M059J (cell line): ENCODE data around the gene MARF1. TPM values are rescaled to one million over a fixed set of nuclear protein-coding genes. Genes with fewer than 3 reads are reported as not detected.
A peak's percentile ranks its signal among the peaks of the same experiment; 100 is the strongest.

Experiments used
- DNase-seq: peaks from one replicate; pipeline ENCODE4 v3.0.0-alpha.2; 2012; ENCODE audit warnings: low read depth
- total RNA-seq: library from RNA; depleted of rRNA; stranded (reverse); fragments of >200 nt; shearing (Covaris generic); gene quantifications from 2 replicates; pipeline ENCODE4 v1.2.3, GENCODE V29; 2014

Gene MARF1
- total RNA-seq, 1 experiment from 2014 or later = 13.8 TPM

DNA sequence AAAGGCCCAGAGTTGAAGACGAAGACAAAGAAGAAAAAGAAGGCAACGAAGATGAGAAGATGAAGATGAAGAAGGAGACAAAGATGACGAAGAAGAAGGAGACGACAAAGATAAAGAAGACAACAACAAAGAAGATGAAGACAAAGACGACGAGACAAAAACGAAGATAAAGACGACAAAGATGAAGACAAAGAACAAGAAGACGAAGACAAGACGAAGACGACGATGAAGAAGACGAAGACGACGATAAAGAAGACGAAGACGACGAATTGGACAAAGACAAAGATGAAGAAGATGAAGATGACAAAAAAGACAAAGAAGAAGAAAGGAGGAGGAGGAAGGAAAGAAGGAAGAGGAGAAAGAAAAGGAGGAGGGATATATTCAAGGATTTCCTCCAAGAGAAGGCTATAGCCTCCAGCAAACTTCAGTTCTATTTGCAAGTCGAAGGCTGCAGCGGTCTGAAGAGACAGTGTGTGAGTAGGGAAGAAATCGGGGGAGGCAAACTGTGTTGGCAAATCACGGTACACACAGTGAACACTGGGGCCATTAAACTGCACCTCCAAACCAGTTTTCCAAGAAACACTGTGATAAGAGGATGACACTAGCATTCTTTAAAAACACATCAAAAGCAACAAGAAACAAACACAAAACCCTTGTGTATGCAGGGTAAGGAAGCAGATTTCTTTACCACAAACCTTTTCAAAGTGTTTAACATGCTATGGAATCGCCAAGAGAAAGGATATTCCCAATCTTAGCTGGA, 40.5 kb downstream of the MARF1 start:
- DNase-seq = no peak

DNA sequence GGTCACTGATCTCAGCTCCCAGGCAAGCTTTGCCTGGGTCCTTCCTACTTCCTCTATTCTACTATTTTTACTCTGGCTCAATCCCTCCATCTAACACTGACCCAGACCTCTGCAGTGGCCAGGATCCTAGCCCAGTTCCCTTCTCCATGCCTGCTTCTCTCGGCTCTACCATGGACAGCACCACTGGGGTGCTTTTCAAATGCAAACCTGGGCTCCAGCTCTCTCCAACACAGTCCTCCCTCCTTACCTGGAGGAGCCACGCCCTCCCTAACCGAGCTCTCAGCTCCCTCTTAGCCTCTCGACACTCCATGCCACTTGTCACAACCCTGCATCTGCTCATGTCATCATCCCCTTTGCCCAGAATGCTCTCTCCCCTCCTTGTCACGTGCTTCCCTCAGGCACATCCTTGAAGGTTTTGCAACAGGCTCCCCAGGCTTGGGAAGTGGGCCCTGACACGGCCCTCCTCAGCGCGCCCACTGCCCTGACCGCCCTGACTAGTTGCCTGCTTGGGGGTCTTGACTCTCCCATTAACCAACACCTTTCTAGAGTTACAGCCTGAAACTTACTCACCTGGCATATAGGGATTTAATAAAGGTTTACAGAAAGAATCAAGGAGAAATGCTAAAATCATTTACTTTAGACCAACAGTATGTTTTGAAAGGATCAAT, 41.6 kb downstream of the MARF1 start:
- DNase-seq = no peak

DNA sequence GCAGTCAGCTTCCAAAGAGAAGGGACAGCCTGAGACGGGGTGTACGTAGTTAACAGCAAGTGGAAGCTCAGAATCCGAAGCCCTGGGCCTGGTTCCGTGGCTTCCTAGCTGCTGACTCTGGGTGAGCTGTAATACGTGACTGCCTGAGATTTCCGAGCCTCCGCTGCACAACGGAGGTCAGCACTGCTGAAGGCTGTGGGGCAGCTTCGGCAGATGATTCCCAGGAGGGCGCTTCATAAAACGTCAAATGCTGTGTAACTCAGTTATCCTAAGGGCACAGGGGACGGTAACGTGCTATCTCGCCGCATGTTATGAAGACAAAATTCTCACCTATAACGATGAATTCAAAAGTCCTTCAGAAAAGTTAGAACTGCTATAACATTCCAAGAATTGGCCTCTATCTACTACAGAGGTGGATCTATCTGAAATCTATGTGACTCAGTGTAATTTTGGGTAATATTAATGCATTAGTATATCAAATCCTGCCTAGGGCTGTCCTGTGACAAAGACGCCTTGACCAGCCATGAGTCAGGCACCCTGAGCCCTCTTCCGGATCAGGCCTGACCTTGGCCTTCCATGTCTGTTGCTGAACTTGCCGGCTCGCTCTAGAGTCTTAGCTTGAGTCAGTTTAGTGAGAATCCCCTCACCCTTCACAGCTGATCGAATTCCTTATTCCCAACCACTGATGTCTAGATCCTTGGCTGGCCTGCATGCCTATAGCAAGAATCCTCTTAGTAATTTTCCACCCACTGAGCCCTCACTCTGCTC, 43.5 kb downstream of the MARF1 start:
- peak; percentile 34 for DNase-seq

DNA sequence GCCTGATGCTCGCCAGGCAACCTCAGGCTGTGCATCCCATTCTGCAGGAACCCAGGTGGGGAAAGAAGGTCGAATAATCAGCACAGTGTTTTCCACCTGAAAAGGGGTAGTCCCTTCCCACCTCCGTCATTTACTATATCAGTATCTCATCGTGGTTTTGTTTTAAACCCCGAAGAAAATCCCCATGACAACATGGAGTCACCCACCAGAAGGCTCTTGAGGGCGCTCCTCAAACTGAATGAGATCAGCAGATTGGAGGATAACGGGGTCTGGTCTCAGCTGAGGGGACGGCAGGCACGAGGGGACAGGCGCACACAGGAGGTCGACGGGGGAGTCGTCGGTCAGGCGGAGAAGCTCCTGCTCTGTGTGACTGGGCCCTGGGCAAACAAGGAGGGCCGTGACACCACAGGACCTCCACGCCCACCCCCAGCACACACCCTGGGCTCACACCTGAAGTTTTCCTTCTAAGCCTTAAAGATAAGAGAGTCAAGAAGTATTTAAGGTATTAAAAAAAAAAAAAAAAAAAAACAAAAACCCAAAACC, 44.2 kb downstream of the MARF1 start:
- DNase-seq = no peak

DNA sequence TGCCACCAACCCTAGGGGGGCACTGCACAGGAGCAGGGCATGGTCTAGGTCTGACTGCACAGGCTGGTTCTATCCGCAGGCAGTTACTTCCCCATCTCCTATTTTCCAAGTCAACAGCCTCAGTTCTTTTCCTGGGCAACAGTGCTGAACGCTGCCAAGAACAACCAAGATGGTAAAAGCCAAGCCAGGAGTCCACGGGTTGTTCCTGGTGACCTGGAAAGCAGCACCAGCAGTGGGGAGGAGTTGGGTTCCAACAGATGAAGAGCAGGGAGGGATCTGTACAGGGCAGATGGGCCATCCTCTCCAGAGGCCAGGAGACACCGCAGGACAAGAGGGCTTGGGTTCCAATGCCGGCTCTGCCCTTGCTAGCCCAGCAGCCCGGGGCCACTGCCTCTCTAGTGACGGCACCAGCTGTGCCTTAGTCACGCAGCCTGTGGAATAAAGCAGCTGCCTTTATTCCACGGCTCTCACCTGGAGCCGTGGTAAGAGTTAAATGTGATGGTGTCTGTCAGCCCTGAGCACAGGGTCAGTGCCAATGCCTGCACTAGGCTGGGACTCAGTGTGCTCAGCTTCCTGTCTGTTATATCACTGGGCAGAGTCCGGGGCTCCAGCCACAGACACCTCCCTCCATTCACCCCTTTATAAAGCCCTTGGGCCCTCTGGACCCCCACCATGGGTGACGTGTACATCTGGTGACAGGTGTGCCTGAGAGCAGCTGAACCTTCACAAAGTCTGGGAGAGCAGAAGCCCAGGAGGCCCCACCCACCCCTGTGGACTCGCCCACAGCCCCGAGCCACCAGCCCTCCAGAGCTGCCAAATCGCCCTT, 44.9 kb downstream of the MARF1 start:
- no peak for DNase-seq

DNA sequence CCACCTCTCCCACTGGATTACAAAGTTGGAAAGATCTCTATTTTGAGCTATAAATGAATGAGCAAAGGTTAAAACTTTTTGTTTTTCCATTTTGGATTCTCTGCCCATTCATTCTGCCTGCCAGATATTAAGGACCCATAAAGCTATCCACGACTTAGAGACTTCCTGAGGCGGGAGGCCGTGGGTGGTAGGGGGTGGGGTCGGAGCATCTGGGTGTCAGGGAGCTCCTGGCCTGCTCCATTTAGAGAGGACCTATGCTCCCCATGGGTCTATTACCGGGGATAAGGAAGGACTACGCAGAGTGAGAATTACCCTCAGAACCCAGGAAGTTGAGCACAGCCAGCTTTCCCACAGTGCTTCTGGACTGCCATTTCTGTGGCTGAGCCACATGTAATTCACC, 45.8 kb downstream of the MARF1 start:
- no peak for DNase-seq

DNA sequence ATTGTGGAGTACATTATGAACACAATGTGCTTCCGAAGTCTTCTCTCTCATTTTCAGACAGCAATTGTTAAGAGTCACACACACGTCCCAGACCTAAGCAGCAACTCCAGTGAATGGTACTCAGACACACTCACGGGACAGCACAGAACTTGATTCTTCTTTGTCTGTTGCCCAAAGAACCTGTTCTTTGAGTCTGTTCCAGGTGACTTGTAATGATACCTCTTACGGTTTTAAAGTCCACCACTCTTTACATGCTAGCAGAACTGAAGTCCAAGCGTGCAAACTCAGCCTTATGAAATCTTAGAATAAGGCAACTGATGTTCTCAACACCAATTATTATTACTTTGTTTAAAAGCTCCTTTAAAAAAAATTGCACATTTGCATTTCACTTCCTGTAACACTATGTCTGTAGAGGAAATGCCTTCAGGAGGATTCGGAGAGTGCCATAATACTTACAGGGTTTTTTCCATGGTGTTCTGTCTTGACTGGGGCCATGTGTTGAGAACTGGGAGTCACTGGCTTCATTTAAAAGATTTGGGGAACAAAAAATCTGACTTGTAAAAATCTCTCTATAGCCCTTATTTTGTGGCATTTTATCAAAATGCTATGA, 48.1 kb downstream of the MARF1 start:
- no peak for DNase-seq

DNA sequence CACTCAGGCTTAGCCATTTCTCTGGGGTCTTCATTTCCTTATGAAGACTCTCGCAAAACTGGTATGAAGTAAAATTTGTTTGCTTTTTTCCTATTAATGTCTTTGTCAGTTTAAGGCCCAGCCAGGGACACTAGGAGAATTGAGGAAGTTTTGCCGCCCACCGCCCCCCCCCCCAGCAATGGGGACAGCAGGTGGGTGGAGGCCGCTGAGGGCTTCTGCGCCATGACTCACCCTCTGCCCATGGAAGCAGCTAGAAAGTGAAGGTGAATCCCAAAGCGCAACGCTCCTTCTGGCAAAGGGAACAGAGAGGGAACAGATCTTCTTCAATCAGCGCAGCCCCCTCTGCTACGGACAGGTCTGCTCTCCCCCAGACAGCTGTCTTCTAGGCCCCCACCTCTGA, 49.7 kb downstream of the MARF1 start:
- no peak for DNase-seq

DNA sequence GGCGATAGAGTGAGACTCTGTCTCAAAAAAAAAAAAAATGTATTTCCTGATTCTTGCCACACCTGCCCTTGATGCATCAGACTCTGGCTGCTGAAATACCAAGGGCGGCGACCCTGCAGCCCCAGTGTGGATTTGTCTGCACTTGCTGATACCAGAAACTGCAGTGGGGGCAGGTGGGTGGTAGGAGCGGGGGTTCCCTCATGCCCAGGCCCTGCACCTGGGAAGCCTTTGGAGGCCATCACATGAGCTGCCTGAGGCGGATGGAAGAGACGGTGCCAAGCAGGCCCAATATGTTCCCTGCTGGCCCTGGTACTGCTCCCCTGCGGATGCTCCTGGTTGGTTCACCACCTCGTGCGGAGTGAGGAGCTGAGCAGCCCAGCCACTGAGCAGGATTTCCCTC, 50.6 kb downstream of the MARF1 start:
- no peak for DNase-seq

DNA sequence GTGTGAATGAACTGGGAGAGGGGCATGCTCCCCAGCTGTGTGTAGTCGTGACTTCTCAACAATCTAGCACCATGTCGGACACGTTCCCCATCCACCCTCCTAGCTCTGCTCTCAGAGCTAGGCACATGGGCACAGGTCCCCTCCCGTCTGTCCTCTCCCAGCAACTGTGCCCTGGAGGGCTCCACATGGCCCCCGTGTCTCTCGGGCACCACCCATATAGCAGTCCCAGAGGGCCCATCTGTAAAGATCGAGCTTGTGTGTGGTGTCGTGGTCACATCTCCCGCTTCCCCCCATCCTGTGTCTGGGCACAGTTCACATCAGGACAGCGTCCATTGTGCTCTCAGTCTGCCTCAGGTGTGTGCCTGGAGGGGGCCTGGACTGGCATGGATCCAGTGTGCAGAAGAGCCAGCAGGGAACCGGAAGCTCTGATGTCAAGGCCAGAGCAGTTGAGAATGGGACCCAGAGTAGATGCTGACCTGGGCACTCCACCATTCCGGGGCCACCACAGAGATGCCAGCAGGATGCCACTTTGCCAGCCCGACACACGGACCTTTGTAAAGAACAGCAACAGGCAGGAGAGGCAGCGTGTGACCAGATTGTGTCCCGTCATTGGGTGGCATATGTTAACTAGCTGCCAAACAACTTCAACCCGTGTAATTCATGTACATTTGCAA, 55.7 kb downstream of the MARF1 start:
- no peak for DNase-seq

DNA sequence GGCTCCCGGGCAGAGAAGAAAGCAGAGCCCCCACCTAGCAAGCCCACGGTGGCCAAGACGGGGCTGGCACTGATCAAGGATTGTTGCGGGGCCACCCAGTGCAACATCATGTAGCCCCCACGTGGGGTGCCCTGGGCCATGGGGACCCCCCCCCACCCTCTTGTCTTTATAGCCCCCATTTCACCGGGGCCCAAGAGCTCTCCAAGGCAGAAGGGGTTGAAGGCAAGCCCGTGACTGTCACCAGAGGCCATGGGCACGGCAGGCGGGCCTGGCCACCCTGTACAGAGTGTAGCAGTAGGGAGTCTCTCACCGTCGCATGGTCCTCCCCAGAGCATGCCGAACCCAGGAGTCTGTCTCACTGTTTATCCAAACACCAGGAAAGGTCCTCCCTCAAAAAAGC, 56.2 kb downstream of the MARF1 start:
- no peak for DNase-seq

DNA sequence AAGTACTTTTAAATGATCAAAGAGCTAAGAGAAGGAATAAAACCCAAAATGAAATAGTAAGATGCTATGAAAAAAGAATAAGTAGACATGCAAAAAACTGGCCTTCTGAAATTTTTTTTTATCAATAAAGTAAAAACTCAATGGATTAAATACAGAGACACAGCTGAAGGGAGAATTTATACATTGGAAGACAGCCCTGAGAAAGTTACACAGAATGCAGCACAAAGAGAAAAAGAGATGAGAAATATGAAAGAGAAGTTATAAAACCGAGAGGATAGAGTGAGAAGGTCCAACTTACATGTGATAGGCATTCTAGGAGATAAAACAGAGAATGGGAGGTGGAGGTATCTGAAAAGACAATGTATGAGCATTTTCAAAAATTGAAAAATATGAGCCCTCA, 57.0 kb downstream of the MARF1 start:
- DNase-seq = no peak

DNA sequence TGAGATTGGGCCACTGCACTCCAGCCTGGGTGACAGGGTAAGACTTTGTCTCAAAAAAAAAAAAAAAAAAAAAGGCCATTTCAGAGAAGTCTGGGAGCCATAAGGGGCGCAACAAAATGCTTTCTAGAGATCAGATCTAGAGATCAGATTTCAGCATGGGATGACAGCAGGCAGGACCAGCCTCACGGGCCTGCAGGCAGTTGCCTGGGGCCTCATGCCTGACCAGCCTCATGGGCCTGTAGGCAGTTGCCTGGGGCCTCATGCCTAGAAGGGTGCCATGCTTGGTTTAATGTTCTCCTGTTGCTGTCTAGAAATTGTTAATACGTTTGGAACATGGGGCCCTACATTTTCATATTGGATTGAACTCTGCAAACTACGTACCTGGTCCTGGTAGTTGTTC, 59.4 kb downstream of the MARF1 start:
- no peak for DNase-seq

DNA sequence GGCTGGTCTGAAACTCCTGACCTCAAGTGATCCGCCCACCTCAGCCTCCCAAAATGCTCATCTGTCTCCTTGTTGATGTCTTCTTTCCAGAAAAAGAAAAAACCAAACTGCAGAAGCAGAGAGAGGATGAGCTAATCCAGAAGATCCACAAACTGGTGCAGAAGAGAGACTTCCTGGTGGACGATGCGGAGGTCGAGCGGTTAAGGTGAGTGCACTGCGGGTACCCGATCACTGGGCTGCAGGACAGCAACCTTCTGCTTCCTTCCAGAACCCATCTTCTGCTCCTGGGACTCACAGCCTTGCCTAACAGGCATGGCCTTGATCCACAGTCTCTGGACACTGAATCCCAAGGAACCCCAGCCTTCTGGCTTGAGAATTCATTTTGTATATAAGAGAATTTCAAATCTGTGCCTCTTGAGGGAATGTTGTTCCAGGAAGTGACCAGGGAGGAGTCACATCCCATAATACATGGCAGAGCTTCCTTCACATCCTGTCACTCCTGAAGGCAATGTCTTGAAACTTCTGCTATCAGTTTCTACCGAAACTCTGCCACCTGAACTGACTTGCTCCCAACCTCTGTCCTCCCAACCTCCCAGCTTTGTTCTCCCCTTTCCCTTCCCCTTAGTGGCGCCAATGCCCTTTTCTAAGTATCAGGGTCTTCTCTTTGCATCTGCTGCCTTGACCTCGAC, 61.7 kb downstream of the MARF1 start:
- no peak for DNase-seq

DNA sequence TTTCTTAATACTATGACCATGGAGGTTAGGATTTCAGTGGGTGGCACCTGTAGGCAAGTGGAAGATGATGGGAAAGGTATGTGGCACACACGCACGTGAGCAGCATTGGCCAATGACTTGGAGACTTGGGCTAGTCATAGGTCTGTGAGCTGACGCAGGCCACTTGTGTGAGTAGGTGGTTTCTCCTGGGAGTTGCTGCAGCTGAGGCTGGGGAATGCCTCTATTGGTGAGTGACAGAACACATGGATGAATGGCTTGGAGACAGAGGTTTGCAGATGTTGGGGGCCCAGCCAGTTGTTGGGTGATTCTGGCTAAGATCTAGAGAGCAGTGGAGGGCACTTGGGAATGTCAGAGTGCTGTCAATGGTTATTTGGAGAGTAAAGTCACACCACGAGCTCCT, 64.1 kb downstream of the MARF1 start:
- no peak for DNase-seq

DNA sequence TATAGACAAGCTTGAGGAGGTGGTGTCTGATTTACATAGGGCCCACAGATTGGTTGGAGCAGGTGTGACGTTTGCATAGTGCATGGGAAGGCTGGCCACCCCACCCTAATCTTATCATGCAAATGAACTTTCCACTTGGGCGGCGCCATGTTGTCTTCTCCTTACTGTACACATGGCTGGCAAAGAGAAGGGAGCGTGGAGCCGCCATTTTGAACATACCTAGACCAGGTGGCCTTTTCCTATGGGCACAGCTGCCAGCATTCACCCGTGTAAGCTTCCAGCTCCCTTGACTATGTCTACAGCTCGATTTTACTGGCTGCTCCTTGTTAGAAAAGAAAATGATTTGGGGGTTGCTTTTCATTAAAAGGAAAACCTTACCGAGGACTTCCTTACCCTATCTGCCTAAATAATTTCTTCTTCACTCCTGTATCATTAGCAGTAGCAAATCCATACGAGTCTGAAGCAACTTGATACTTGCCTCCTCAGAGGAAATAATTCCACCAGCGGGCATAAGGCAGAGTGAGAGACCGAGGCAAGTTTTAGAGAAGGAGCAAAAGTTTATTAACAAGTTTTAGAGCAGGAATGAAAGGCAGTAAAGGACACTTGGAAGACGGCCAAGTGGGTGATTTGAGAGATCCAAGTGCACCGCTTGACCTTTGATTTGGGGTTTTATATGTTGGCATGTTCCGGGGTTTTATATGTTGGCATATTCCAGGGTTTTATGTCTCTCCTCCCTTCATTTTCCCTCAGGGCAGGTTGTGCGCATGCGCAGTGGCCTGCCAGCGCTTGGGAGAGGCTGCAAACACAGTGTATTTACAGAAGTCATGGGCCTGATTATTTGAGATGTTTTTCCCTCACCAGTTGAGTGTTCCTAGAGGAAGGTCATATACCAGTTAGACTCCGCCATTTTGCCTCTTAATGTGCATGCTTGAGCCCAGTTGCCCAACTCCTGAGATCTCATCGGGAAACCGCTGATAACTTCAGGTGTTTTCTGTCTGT, 65.7 kb downstream of the MARF1 start:
- DNase-seq = no peak

DNA sequence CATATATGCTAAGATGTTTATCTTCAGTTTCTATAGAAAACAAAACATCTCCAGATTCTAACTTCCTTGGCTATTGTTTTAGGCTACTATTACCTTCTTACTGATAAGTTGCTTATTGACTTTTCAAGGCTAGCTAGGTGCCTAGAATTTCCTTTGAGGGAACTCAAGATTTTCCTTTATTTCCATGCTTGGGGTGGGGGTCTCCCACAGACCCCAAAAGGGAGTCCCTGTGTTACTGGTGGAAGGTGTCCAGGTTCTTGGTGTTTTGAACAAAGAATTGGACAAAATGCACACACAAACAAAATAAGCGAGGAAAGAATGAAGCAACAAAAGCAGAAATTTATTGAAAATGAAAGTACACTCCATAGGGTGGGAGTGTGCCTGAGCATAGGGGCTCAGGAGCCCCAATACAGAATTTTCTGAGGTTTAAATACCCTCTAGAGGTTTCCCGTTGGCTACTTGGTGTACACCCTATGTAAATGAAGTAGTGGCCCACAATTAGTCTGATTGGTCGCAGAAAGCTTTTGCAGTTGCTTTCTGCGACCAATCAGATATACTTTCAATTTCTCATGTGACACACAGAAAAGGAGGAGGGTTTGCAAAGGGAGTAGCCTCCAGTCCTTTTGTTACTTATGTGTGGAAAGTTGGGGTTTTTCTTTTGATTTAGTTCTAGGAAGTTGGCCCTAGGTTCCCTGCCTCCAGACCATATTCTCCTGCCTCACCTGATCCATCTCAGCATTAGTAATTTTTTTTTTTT, 67.5 kb downstream of the MARF1 start:
- no peak for DNase-seq

DNA sequence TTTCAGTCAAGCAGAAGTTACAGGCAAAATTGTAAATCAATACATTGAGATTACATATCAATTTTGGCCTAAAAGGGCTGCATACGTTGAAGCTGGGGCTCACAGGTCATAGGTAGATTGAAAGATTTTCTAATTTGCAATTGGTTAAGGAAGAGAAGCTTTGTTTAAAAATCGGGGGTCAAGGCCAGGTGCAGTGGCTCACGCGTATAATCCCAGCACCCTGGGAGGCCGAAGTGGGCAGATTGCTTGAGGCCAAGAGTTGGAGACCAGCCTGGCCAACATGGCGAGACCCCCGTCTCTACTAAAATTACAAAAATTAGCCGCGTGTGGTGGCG, 68.4 kb downstream of the MARF1 start:
- no peak for DNase-seq
